ENCODE results near the gene PIP4K2A. TPM values are rescaled to one million over a fixed set of nuclear protein-coding genes. Genes with fewer than 3 reads are reported as not detected.

PIP4K2A gene
- total and polyA plus RNA-seq, 2 of the 8 experiments (the other 6 are each of a cell fraction or from before 2014, with no cell fraction given) = 19.0 to 60.9 TPM

DNA sequence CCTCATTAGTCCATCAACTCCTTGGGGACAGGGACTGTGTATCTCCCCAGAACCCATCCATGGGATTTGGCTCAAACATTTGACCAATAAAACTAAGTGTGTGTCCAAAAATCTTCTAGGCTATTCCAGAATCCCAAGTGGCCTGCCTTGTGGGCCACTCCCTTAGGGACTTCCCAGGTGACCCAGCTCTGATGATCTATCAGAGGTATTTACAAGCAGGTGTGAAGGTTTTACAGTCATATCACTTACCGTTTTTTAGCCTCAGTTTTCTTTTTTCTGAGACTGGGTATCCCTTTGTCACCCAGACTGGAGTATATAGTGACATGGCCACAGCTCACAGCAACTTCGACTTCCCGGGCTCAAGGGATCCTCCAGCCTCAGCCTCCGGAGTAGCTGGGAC, 64.4 kb downstream of the PIP4K2A start (continued):
- TF ChIP-seq, protein P1, sequence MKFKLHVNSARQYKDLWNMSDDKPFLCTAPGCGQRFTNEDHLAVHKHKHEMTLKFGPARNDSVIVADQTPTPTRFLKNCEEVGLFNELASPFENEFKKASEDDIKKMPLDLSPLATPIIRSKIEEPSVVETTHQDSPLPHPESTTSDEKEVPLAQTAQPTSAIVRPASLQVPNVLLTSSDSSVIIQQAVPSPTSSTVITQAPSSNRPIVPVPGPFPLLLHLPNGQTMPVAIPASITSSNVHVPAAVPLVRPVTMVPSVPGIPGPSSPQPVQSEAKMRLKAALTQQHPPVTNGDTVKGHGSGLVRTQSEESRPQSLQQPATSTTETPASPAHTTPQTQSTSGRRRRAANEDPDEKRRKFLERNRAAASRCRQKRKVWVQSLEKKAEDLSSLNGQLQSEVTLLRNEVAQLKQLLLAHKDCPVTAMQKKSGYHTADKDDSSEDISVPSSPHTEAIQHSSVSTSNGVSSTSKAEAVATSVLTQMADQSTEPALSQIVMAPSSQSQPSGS (IDR thresholded peaks at IDR 0.05; ENCODE audit: low read length) = no peak
- no peak for TF ChIP-seq TAF1 (IDR thresholded peaks at IDR 0.05; ENCODE audit: low read depth, low read length)
- TF ChIP-seq, protein P2, sequence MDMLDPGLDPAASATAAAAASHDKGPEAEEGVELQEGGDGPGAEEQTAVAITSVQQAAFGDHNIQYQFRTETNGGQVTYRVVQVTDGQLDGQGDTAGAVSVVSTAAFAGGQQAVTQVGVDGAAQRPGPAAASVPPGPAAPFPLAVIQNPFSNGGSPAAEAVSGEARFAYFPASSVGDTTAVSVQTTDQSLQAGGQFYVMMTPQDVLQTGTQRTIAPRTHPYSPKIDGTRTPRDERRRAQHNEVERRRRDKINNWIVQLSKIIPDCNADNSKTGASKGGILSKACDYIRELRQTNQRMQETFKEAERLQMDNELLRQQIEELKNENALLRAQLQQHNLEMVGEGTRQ (IDR thresholded peaks at IDR 0.05; ENCODE audit: low read length) = no peak
- no peak for TF ChIP-seq JUN (IDR thresholded peaks at IDR 0.05; ENCODE audit: low read depth, low read length)
- TF ChIP-seq KDM5A (IDR thresholded peaks at IDR 0.05; ENCODE audit: low read length) = no peak

Data from H1 (cell line).